Thoracic aorta (tissue), 2 donors: ENCODE results near the gene RPH3AL. TPM values are rescaled to one million over a fixed set of nuclear protein-coding genes. Genes with fewer than 3 reads are reported as not detected.
"Not testable (repeated sequence)": the region's sequence is repeated elsewhere in the genome, so short reads cannot be mapped to it uniquely, and the experiment has no call there.

Experiments
- ATAC-seq: fragments of 150-250 bp; one replicate; pipeline ENCODE4 v1.8.0; 2017; ENCODE audit warnings: low read depth; ENCODE audit not compliant: insufficient number of reproducible peaks, low FRiP score
- DNase-seq: peaks from one replicate; pipeline ENCODE4 v3.0.0-alpha.2; 2020; ENCODE audit warnings: low spot score
- H3K27ac ChIP-seq, 2 donors: fragments of 200-600 bp; sonication (generic); 1 replicate in 1 of 2; 2 replicates in 1 of 2; pipeline ENCODE4 v1.5.1; 2016; ENCODE audit warnings: mild to moderate bottlenecking in 2 of 2, moderate library complexity in 2 of 2
- H3K27me3 ChIP-seq: fragments of 200-600 bp; sonication (generic); replicated peaks from 2 replicates; pipeline ENCODE4 v1.6.0; 2016; ENCODE audit warnings: mild to moderate bottlenecking; ENCODE audit not compliant: insufficient read depth
- H3K36me3 ChIP-seq: fragments of 200-600 bp; sonication (generic); one replicate; pipeline ENCODE4 v1.5.1; 2016
- H3K4me1 ChIP-seq, 2 donors: fragments of 200-600 bp; sonication (generic); 1 replicate in 1 of 2; 2 replicates in 1 of 2; pipeline versions ENCODE4 v1.5.1 to v1.6.0; 2016; ENCODE audit warnings: low read depth in 2 of 2, mild to moderate bottlenecking in 1 of 2; ENCODE audit not compliant: control insufficient read depth in 1 of 2
- H3K4me3 ChIP-seq: fragments of 200-600 bp; sonication (generic); 2 replicates; pipeline ENCODE4 v1.5.1; 2016; ENCODE audit warnings: mild to moderate bottlenecking
- H3K9me3 ChIP-seq: fragments of 200-600 bp; sonication (generic); 2 replicates; pipeline ENCODE4 v1.5.1; 2016
- total RNA-seq, 2 donors: library from RNA; depleted of rRNA; stranded (reverse); fragments of >200 nt; gene quantifications; one replicate each; pipeline versions ENCODE4 v1.1.0 to v1.2.3, GENCODE V29; 2016
- TF ChIP-seq, protein P1 (sequence below): fragments of 200-600 bp; sonication (generic); IDR thresholded peaks from one replicate; pipeline ENCODE4 v1.5.1; 2019; ENCODE audit warnings: antibody characterized with exemption

RPH3AL gene
- total RNA-seq, 2 donors from 2014 or later = 6.5 to 33.1 TPM

DNA sequence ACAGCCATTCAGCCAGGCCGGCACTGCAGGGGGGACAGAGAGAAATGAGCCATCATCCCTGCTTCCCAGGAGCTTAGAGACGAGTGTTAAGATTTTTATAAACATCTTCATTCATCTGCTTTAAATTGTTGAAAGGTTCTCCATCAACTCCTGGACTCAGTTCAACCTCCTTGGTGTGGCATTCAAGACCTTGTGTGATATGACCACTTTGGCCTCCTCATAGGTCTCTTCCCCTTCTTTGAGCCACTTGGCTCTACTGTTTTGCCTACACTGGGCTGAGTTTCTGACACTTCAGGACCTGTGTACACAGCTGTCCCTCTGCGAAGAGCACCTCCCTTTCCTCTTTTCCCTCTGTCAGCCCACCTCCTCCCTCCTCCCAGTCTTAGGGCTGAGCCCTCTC, 175.5 kb downstream of the RPH3AL start:
- Histone ChIP-seq H3K4me3 (no peak overlapping the region), H3K27ac (no peak overlapping the region), H3K27me3 (no peaks in the 10 kb centered on the region), H3K9me3 (no peaks in the 10 kb centered on the region), H3K4me1 (peaks cover 0 to 14% of the 10 kb centered on the region in 2 donors), H3K36me3 (no peaks in the 10 kb centered on the region)
- no peak for DNase-seq
- ATAC-seq = no peak
- TF ChIP-seq, protein P1, sequence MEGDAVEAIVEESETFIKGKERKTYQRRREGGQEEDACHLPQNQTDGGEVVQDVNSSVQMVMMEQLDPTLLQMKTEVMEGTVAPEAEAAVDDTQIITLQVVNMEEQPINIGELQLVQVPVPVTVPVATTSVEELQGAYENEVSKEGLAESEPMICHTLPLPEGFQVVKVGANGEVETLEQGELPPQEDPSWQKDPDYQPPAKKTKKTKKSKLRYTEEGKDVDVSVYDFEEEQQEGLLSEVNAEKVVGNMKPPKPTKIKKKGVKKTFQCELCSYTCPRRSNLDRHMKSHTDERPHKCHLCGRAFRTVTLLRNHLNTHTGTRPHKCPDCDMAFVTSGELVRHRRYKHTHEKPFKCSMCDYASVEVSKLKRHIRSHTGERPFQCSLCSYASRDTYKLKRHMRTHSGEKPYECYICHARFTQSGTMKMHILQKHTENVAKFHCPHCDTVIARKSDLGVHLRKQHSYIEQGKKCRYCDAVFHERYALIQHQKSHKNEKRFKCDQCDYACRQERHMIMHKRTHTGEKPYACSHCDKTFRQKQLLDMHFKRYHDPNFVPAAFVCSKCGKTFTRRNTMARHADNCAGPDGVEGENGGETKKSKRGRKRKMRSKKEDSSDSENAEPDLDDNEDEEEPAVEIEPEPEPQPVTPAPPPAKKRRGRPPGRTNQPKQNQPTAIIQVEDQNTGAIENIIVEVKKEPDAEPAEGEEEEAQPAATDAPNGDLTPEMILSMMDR = no peak

DNA sequence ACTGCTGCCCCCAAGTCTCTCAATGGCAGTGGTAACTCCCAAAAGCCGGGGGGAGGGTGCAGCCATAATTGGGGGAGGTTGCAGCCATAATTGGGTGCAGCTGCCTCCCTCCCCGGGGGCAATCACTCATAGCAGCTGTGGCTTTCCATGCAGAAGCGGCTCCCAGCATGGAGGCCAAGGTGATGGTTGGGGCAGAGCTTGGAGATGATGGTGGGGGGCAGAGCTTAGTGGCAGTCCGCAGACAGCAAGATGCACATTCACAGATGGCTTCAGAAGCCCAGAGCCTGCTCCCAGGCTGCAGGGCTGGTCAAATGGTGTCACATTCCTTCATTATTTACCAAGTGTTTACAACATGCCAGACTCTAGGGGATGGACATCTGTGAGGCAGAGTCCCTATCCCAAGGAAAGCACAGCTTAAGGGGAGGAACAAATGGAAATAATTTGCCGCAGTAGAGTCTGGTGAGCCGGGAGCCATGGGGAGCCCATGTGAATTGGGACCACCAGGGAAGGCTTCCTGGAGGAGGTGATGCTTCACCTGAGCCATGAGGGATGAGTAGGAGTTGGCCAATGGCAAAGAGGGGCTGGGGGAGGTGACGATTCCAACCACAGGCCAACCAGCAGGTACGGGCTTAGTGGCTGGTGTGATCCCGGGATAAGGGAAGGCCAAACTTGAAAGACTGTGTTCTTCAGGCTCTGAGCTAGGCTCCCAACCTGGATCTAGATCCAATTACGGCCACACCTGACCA, 179.3 kb downstream of the RPH3AL start:
- H3K4me3 ChIP-seq = no peak overlapping the region
- DNase-seq (no peak), ATAC-seq (no peak)
- TF ChIP-seq, protein P1 = no peak
- no peak overlapping the region for H3K27ac ChIP-seq
- no peaks in the 10 kb centered on the region for H3K36me3 ChIP-seq
- no peaks in the 10 kb centered on the region for H3K27me3 ChIP-seq
- no peaks in the 10 kb centered on the region for H3K9me3 ChIP-seq
- H3K4me1 ChIP-seq = no peaks in the 10 kb centered on the region

DNA sequence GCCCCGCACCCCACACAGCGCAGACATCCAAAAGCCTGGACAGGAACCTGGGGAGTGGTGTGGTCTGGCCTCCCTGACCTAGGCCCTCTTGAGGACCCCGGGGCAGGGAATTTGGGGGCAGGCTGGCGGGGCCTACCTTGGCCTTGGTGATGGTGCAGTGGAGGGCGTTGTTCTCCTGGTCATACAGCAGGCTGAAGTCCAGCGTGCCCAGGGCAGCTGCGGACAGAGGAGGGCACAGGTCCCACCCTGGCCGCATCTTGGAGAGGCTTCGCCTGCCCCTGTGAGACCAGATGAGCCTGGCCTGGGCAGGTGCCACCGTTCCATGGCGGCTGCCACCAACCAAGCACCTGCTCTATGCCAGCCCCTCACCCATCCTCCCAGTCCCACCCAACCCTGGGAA, 180.2 kb downstream of the RPH3AL start:
- Histone ChIP-seq H3K36me3 (no peaks in the 10 kb centered on the region), H3K27me3 (no peaks in the 10 kb centered on the region), H3K4me3 (no peak overlapping the region), H3K4me1 (no peaks in the 10 kb centered on the region), H3K27ac (no peak overlapping the region), H3K9me3 (no peaks in the 10 kb centered on the region)
- ATAC-seq = no peak
- TF ChIP-seq, protein P1 = no peak
- DNase-seq = no peak

DNA sequence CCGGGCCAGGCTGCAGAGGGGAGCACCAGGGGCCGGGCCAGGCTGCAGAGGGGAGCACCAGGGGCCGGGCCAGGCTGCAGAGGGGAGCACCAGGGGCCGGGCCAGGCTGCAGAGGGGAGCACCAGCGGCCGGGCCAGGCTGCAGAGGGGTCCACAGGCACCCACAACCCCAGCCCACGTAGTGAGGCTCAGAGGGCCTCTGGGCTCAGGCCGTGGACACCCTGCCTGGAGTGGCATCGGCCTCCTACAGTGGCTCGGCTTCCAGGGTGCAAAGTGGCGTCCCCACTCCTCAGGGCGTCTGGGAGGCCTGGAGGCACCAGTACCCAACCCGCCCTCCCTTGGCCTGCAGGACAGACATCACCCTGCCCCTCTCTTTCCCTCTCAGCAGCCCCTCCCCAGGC, 180.7 kb downstream of the RPH3AL start:
- Histone ChIP-seq H3K9me3 (no peaks in the 10 kb centered on the region), H3K4me1 (no peaks in the 10 kb centered on the region), H3K4me3 (no peak overlapping the region), H3K27ac (no peak overlapping the region), H3K36me3 (no peaks in the 10 kb centered on the region), H3K27me3 (no peaks in the 10 kb centered on the region)
- TF ChIP-seq, protein P1 = no peak
- no peak for DNase-seq
- ATAC-seq = no peak

DNA sequence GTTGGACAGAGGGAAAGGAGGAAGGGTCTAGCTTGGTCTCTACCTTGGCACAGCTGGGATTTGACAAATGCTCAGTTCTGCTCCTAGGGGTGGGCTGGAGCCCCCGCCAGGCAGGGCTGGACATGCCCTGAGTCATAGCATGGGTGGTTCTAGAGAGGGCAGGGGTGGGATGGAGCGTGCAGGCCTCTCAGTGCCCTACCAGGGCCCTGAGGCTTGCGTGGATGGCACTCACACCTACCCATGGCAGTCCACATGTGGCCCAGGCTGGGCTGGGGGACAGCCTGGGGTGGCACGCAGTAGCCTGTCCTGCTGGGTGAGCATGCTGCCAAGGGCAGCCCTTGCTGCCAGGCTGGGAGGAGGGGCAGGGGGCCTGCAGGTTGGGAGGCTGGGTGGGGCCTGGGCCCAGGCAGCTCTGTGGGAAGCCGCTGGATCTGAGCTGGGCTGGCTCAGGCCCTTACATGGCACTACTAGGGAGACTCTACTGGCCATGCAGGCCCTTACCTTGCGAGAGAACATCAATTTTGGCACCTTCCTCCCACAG, 182.4 kb downstream of the RPH3AL start:
- no peak for ATAC-seq
- TF ChIP-seq, protein P1 = no peak

DNA sequence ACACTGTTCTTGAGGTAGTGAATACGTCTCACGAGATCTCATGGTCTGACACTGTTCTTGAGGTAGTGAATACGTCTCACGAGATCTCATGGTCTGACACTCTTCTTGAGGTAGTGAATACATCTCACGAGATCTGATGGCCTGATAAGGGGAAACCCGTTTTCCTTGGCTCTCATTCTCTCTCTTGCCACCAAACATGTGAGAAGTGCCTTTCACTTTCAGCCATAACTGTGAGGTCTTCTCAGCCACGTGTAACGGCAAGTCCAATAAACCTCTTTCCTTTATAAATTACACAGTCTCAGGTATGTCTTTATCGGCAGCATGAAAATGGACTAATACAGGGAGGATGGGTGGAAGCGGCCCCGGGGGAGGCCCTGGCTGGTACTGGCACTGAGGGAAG, 184.0 kb downstream of the RPH3AL start:
- H3K4me3 ChIP-seq, H3K27me3 ChIP-seq, H3K36me3 ChIP-seq, H3K4me1 ChIP-seq, ATAC-seq, H3K27ac ChIP-seq, DNase-seq, H3K9me3 ChIP-seq: not testable (repeated sequence)

More for the DNA sequence above, 182.4 kb downstream of the RPH3AL start:
- no peak for DNase-seq
- Histone ChIP-seq H3K9me3 (no peaks in the 10 kb centered on the region), H3K27ac (no peak overlapping the region), H3K4me3 (no peak overlapping the region), H3K27me3 (no peaks in the 10 kb centered on the region), H3K4me1 (no peaks in the 10 kb centered on the region), H3K36me3 (no peaks in the 10 kb centered on the region)
